Stimulated activated CD4-positive, alpha-beta T cell treated with anti-CD3 and anti-CD28 coated beads, Interleukin-12 subunit alpha, Interleukin-12 subunit beta, amount 100 ng/mL, for 48 hours (primary cell): ENCODE results near the gene MPO.

Source experiments
- DNase-seq, 3 donors: peaks; one replicate each; pipeline ENCODE4 v3.0.0-alpha.2; 2020; ENCODE audit warnings: low read depth in 2 of 3, low spot score in 1 of 3

The MPO gene

DNA sequence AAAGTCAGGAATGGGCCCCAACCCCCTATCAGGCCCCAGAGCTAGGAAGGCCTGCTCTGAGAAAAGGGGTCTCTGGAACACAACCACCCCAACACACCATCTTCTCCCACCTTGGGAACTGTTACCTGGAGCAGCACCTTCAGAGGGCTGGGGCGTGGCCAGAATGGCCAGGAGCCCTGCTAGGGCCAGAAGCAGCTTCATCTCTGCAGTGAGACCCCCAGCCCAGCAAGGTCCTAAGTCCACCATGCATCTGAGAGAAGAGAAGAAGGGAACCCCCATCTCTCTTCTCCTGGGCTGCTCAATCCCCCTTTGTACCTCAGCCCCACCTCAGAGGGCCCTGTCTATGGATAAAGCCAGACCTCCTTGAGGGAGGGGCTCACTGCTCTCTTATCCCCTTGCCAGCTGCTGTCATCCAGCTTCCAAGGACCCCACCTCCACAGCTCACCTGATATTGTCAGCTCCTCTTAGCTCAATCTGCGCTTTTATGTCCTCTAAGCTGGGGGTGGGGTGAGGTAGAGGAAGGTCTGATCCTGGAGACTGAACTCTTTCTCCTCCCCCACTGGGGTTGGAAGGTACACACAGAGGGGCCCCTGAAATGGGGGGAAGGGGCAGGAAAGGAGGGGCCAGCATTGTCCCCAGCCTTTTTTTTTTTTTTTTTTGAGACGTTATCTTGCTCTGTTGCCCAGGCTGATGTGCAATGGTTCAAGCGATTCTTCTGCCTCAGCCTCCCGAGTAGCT, at the start of gene MPO:
Gene MPO, minus strand, starts transcription at position 456 of the 738 bp plus-strand sequence. Its CDS starts 177 bp downstream, at position 279.
- DNase-seq: no peak

DNA sequence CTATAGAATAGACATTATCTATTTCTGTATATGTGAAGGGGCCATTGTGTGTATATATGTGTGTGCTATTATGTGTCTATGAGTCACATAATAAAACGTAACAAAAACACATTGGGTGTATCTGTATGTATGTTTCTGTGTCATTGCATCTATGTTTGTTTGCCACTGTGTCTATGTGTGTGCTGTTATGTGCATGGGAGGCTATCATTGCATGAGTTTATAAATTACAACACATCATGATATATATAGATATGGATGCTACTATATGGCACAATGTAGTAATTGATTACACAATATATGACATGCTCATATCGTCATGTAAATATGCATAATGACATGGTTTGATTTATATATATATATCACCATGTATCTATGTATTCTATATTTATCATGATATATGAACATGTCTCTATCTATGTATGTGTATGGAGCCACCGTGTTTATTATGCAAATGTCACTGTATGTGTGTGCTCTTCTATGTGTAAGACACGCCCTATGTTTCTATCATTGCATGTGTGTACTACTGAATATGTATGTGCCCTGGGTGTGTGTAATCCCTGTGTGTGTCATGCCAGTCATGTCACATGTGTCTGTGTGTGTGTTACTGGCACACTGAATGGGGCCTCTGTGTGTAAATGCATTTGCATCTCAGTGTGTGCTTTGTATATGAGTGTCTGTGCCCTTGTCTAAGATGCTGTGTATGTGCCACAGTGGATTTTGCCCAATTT, 49.2 kb upstream of the MPO start:
- peak in 1 of 3 donors; percentile 54 for DNase-seq

DNA sequence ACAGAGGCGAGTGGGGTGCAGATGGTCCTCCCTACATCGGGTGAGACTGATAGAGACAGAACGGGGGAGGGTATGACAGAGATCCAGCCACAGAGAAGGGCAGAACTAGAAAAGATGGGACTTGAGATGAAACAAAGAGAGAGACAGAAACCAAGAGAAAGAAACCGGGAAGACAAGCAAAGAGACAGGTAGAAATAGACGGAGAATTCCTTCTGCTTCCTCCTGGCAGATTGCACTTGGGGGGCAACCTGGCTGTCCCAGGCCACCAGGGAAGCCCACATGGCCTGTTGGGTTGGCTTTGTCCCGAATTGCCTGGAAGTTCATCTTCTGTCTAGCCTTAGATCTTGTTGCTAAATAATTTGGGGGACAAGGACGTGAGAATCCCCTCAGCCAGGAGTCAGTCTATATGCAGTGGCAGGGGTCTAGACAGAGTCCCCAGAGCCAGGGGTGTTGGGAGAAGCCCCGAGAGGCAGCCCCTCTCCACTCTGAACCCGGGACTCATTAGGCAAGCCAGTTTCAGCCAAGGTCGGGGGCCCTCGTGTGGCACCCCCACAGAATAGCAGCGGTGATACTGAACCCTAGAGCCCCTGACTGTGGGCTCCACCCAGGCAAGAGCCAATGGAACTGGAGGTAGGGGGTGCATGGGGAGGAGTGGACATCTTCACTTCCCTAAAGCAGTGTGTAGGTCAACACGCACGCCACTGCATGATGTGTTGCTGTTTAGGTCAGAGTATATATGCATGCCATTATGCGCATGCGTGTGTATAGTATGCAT, 48.5 kb upstream of the MPO start:
- DNase-seq: peak; percentile 84 to 90 (median 90)

DNA sequence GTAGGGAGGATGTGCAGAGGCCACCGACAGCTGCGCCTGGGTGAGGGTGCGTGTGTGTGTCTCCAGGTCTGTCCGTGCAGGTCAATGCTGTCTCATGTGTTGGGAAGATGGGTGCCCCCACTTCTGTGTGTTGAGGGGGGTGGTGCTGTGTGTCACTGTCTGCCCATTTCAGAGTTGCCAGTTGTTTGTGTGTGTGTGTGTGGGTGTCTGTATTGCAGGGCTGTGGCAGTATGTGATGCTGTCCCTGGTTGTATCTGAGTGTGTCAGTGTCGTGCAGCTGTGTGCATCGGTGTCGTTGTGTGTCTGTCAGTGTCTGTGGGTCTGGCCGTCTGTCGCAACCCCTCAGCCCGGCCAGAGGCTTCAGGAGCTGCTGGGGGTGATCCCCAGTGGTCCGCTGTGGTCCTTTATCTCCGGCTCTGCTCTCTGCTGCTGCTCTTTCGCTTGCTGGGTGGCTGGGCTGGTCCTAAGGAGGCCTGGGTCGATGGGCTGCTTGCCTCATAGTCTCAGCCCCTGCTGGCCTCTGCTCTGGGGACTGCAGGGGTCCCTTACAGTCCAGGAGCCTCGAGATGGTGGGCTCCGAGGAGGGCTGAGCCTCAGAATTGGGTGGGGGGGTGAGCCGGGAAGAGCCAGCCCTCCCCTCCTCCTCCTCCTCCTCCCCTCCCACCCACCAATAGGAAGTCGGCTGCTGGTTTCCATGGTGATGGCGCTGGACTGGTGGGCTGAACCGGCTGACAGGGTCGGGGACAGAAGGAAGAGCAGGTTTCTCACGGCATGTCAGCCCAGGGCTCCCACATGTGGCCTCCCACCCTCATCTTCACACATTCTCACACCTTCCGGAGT, 47.7 kb upstream of the MPO start, which contains the start of gene TSPOAP1:
Gene TSPOAP1, minus strand, starts transcription at position 601 of the 840 bp plus-strand sequence. CDS start 875 bp downstream, outside the sequence.
- peak; percentile 84 to 90 (median 85) for DNase-seq

DNA sequence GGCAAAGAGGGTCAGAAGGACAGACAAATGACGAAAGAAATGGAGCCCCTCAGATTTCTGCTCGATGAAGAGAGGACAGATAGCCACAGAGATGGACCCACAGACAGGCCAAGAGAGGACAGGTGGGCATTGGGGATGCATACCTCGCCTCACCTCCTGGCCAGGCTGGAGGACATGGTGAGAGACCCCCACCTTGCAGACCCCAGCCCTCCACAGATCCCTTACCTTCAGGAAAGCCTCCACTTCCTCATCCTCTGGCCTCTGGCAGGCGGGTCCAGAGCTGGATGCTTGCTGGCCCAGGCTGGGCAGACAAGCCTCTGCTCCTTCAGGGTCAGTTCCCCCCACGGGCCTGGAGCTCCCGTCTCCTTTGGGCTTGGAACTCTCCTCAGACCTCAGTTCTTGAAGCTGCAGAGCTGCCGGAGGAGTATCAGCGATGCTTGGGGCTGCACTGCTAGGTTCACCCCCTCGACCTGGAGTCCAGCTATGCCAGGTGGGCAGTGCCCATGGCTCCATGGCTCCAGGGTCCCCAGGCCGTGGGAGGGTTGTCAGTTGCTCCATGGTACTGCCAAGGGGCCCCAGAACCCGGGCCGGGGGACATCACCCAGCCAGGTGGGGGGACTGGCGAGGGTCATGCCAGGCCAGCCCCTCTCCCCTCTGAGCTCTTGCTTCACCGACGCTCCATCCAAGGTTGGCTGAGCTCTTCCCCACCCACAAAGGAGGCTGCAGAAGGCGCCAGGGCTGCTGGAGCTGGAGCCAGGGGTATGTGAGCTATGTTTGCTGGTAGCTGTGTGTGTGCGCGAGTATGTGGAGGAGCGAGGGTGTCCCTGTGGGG, 46.8 kb upstream of the MPO start:
- peak in 1 of 3 donors; percentile 24 for DNase-seq

DNA sequence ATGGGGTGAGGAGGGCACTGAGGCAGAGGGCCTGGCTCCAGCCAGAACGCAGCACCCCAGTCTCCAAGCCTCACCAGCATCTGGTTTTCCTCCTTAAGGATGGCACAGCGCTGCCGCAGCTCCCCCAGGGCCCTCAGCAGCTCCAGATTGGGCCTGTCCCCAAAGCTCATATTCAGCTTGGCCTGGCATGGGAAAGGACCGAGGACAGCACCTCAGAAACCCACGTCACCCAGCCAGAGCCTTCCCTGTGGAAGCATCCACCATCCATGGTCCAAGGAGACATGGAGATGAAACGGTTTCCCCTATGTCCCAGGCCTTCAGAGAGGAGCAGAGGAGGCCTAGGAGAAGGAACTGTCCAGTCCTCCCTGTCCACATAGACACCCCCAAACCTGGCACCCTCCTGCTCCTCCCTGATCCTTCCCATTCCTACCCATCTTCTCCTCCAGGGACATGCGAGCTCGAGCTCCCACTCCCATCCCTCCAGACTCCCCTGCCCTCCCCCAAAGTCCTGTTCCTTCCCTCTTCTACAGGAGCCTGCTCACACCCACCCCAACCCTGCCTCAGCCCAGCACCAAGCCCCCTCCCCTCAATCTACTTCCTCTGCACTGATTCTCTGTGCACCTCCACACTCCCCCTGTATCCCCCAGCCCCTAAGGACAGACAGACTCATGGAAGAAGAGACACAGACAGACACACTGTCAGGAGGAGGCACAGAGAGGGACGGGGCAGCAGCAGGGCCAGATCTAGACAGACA, 46.1 kb upstream of the MPO start:
- no peak for DNase-seq

DNA sequence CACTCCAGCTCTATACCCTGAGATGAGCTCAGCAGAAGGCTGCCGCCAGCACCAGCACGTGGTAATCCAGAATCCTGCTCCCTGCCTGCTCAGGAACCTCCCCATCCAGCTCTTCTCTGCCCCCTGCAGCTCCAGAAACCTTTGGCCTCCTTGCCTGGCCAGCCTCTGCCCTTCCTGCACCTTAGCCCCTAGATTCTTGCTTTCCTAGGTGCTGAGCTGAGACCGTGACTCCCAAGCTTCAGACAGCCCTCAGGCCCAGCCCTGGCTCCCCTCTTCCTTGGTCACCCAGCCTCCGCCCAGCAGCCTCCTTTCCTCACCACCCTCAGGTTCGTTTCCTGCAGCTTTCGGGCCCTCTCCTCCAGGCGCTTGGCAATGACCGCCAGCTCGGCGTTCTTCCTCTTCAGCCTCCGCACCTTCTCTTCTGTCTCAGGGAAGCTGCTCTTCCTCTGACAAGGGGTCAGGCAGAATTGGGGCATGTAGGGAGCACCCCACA, 45.3 kb upstream of the MPO start:
- DNase-seq: no peak

DNA sequence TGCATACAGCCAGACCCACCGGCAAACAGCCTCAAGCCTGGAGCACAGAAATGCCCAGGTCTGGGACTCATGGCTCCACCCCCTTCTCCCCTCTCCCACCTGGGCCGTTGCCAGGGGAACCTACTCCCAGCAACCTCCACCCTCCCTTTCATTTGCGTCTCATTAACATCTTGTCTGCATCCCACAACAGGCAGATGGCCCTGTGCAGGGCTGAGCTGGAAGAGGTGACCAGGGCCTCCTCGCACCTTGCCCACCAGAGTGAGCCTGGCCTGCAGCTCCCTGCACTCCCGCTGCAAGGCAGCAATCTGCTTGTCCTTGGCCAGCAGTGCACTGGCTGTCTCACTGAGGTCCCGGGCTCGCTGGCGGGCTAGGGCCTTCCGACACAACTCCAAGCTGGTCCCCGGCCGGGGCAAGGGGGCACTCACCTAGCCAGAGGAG, 44.6 kb upstream of the MPO start:
- no peak for DNase-seq

- no peak for DNase-seq
Observed at GRCh38 chr17:58324409-58325288, 43.9 kb upstream of the MPO start.

- DNase-seq: no peak
Observed at GRCh38 chr17:58324056-58324408, 43.3 kb upstream of the MPO start.

DNA sequence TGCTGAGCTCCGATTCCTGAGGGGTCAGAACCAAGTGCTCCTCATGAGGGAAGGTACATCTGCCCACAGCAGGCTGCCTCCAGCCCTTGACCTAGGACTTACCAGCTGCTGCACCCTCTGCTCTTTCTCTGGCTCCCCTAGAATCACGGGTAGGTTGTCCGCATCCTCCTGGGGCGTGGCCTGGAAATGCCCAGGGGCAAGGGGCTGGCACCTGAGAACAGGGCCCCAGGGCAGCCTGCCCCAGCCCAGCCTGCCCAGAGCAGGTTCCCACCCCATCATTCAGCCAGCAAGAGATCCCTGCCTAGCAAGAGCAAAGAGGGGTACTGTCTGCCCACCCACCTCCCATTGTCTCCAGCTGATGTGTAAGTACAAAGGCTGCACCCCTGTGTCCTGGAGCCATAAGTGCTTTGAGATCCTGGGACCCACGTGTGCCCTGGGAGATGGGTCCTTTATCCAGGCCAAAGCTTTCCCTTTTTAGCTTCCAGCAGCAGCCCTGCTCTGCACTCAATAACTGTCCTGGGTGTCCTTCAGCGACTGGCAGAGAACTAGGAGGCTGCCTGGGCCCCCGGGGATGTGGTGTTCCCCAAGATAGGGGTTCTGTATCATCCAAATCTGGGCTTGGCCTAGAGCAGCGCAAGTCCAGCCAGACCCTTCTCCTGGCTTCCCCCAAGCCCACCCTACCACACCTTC, 42.8 kb upstream of the MPO start:
- DNase-seq: no peak

DNA sequence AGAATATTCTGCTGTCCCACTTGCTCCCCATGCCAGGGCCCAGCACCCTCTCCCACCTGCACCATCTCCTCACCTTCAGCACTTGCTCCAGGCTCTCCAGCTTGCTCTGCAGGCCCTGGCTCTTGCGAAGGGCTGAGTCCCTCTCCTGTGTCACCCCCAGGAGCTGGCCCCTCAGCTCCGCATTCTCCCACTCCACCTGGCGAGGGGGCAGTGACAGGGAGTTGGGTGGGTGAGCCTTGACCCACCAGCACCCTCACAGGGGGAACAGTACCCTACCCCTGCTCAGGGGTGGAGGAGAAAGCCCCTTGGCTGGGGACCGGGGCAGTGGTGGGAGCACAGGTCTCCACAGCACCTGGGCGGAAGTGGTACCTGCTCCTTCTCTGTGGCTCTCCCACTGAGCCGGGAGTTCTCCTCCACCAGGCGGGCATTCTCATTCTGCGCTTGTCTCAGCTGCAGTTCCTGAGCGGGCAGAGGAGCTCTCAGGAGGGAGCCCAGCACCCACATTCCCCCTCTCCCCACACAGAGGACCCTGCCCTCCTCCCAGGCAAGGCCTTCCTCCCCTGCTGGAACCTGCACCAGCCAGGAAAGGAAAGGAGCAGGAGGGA, 41.9 kb upstream of the MPO start:
- DNase-seq: no peak

DNA sequence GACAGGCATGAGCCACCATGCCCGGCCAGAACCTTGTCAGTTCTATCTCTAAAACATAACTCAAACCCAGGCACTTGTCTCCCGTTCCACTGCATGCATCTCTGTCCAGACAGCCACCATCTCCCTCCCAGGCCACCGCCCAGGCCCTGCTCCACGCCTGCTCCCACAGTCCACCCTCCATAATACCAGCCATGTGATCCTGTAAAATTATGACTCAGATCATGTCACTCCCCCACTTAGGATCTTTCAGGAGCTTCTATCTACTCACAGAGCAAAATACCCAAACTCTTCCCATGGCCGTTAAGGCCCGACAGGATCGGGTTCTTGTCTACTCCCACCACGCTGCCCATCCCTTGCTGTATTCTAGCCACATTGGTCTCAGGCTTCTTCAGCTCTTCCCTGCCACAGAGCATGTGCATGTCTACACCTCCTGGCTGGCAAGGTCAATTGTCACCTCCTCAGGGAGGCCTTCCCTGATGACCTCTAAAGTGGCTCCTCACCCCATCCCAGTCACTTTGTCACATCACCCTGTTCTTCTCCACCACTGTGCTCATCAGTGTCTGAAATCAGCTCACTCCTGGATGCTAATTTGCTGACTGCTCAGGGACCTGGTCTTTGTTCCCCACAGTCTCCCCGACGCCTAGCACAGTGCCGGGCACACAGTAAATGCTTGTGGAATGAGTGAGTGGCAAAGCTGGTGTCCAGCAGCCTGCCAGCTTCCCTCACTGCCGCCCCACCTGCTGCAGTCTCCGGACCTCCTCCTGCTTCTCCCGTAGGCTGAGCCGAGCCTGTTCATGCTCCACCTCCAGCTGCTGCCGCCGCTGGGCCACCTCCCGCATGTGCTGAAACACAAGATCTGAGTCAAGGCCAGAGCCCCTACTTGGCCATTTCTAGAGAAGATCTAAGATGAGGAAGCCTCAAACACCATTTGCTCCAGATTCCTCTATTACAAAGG, 41.1 kb upstream of the MPO start:
- DNase-seq: no peak

DNA sequence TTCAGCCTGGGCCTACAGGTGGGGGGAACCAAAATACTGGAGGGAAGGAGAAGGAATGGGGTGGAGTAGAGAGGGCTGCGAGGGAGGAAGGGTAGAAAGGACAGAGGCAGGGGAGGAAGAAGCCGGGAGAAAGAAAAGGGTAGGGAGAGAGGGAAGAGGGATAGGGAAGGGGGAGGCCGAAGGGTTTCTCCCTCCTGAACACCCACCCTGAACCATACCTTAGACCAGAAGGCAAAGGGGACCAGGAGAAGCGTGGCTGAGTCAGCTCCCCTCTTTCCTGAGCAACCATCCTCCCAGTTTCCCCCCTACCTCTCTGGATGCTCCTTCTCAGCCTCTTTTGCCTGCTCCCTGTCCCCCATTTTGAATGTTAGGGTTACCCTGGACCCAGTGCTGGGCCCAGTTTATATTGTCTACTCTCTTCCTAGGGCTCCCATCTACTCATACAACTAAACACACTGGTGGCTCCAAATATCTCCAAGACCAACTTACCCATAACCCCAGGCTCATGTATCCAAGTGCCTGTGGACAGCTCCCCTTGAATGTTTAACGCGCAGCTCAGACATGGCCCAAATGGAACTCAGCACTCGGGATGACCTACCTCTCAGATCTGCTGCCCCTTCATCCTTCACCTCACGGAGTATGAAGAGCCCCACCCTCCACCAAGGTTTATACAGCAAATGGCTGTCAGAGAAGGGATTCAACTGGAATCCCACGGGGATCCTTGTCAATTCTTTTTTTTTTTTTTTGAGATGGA, 40.0 kb upstream of the MPO start:
- DNase-seq: no peak

DNA sequence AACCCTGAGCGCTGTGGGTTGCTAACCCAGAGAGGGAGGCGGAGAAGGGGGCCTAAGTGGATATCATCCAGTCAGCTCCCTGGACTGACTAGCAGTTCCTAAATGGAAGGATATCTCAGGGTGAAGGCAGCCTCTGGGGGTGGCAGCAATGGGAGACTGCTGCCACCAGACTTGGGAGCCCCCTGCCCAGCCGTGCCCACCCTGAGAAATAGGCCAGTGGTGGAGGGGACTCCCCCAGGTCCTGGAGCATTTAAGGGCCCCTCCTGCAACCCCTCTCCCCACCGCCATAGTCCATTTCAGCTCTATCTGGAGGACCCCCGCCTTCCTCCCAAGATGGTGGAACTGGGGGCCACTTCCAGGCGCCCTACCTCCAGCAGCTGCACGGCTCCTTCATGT, 39.4 kb upstream of the MPO start:
- DNase-seq: no peak
